ENCODE data around the gene FANCC. TPM values are rescaled to one million over a fixed set of nuclear protein-coding genes. Genes with fewer than 3 reads are reported as not detected.

The FANCC gene
- total RNA-seq, 2 donors from 2014 or later = 17.6 to 23.5 TPM

GRCh38 chr9:95140821-95141220 lies 176.7 kb downstream of the FANCC start:
- H3K27me3 ChIP-seq (ENCODE audit: control insufficient read depth, insufficient read depth, low read length, poor library complexity, severe bottlenecking) = no peaks in the 10 kb centered on the region
- WGBS, 2 experiments (ENCODE audit: insufficient coverage in 1 of 2, insufficient read length in 1 of 2) = 91 to 100% methylated on average over 1 to 2 of the region's 2 CpGs
- H3K4me3 Mint-ChIP-seq = no peak overlapping the region
- H3K27ac ChIP-seq (ENCODE audit: low read depth, low read length) = no peak overlapping the region
- no peak overlapping the region for H3K27ac Mint-ChIP-seq
- H3K9ac ChIP-seq (ENCODE audit: extremely low read depth, low read length, poor library complexity, severe bottlenecking) = no peak overlapping the region
- no peaks in the 10 kb centered on the region for H3K36me3 ChIP-seq (ENCODE audit: control insufficient read depth, insufficient read depth, low read length)
- no peaks in the 10 kb centered on the region for H3K4me1 ChIP-seq (ENCODE audit: control insufficient read depth, insufficient read depth, low read length)
- H3K9me3 ChIP-seq (ENCODE audit: control insufficient read depth, low read length) = no peaks in the 10 kb centered on the region
- no peak for TF ChIP-seq CTCF (conservative IDR thresholded peaks at IDR 0.05)
- H3K9me3 Mint-ChIP-seq = no peaks in the 10 kb centered on the region
- no peak for DNase-seq
- H3K4me3 ChIP-seq (ENCODE audit: low read length) = no peak overlapping the region
- H3K36me3 Mint-ChIP-seq (ENCODE audit: low read depth) = peaks cover 6% of the 10 kb centered on the region
- no peaks in the 10 kb centered on the region for H3K27me3 Mint-ChIP-seq (ENCODE audit: insufficient read depth)
- H3K4me1 Mint-ChIP-seq = peaks cover 15% of the 10 kb centered on the region

GRCh38 chr9:95139126-95139525 lies 178.4 kb downstream of the FANCC start:
- no peak overlapping the region for H3K4me3 ChIP-seq (ENCODE audit: low read length)
- H3K27ac ChIP-seq (ENCODE audit: low read depth, low read length) = no peak overlapping the region
- no peaks in the 10 kb centered on the region for H3K4me1 ChIP-seq (ENCODE audit: control insufficient read depth, insufficient read depth, low read length)
- peaks cover 15% of the 10 kb centered on the region for H3K4me1 Mint-ChIP-seq
- 97% methylated on average over 10 of the region's 10 CpGs for WGBS, 2 experiments (ENCODE audit: insufficient coverage in 1 of 2, insufficient read length in 1 of 2)
- no peak for TF ChIP-seq CTCF (conservative IDR thresholded peaks at IDR 0.05)
- no peak overlapping the region for H3K4me3 Mint-ChIP-seq
- H3K27me3 Mint-ChIP-seq (ENCODE audit: insufficient read depth) = no peaks in the 10 kb centered on the region
- H3K27me3 ChIP-seq (ENCODE audit: control insufficient read depth, insufficient read depth, low read length, poor library complexity, severe bottlenecking) = no peaks in the 10 kb centered on the region
- no peaks in the 10 kb centered on the region for H3K9me3 Mint-ChIP-seq
- no peak for DNase-seq
- no peaks in the 10 kb centered on the region for H3K9me3 ChIP-seq (ENCODE audit: control insufficient read depth, low read length)
- no peak overlapping the region for H3K9ac ChIP-seq (ENCODE audit: extremely low read depth, low read length, poor library complexity, severe bottlenecking)
- peaks cover 3% of the 10 kb centered on the region for H3K36me3 Mint-ChIP-seq (ENCODE audit: low read depth)
- H3K27ac Mint-ChIP-seq = no peak overlapping the region
- peaks cover 7% of the 10 kb centered on the region for H3K36me3 ChIP-seq (ENCODE audit: control insufficient read depth, insufficient read depth, low read length)

- Histone ChIP-seq H3K27me3 (ENCODE audit: control insufficient read depth, insufficient read depth, low read length, poor library complexity, severe bottlenecking) (no peaks in the 10 kb centered on the region), H3K9ac (ENCODE audit: extremely low read depth, low read length, poor library complexity, severe bottlenecking) (no peak overlapping the region), H3K27ac (ENCODE audit: low read depth, low read length) (no peak overlapping the region), H3K4me3 (ENCODE audit: low read length) (no peak overlapping the region), H3K36me3 (ENCODE audit: control insufficient read depth, insufficient read depth, low read length) (peaks cover 7% of the 10 kb centered on the region), H3K4me1 (ENCODE audit: control insufficient read depth, insufficient read depth, low read length) (no peaks in the 10 kb centered on the region), H3K9me3 (ENCODE audit: control insufficient read depth, low read length) (no peaks in the 10 kb centered on the region)
- peak; percentile 51 for TF ChIP-seq CTCF (conservative IDR thresholded peaks at IDR 0.05)
- 90 to 93% methylated on average over 9 to 10 of the region's 10 CpGs for WGBS, 2 experiments (ENCODE audit: insufficient coverage in 1 of 2, insufficient read length in 1 of 2)
- peak; percentile 80 for DNase-seq
- H3K4me1 Mint-ChIP-seq = peaks cover 8% of the 10 kb centered on the region
- no peaks in the 10 kb centered on the region for H3K9me3 Mint-ChIP-seq
- peaks cover 3% of the 10 kb centered on the region for H3K36me3 Mint-ChIP-seq (ENCODE audit: low read depth)
- H3K4me3 Mint-ChIP-seq = no peak overlapping the region
- H3K27ac Mint-ChIP-seq = no peak overlapping the region
- H3K27me3 Mint-ChIP-seq (ENCODE audit: insufficient read depth) = no peaks in the 10 kb centered on the region
These were observed 179.0 kb downstream of the FANCC start for GRCh38 chr9:95138474-95138873.
